OCI-M2 (cell line): ENCODE data around the gene VASN.
"Not testable (repeated sequence)": the region's sequence is repeated elsewhere in the genome, so short reads cannot be mapped to it uniquely, and the experiment has no call there.

Experiments
- DNase-seq: peaks from one replicate; lab custom pipeline; 2025; ENCODE audit not compliant: unreplicated experiment; lab: John Stamatoyannopoulos, UW

VASN gene

DNA sequence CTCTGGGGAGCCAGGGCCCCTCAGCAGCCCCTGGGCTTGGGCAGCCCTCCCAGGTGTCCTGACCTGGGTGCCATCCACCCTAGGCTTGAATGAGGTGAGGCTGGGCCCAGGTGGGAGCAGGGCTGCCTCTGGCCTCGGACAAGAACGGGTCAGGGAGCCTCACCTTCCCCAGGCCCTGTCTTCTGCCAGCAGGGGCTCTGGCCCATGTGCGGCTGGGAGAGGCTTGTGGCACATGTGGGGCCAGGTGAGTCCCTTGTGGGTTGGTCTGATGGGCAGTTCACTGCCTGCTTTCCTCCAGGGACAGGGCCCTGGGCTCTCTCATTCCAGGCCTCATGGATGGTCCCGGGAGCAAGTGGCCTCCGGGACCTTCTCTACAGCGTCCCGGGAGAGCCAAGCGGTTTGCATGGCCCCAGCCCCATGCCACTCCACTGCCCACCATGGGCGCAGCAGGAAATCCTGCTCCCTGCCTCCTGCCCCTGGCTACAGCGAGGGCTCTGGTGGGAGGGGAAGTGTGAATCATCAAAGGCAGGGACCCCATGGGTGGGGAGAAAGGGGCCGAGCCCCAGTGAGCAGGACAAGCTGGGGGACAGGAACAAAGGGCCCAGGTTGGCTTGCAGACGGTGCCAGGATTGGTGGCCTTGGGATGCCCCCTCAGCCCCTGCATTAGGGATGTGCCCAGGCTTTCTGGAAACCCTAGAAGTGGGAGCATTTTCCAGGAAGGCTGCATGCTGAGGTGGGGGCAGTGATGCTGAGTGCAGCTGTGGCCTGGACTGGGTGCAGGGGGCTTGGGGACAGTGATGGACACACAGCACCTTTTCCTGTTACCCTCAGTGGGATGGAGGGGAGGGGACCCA lies 12.2 kb downstream of the VASN start:
- no peak for DNase-seq

DNA sequence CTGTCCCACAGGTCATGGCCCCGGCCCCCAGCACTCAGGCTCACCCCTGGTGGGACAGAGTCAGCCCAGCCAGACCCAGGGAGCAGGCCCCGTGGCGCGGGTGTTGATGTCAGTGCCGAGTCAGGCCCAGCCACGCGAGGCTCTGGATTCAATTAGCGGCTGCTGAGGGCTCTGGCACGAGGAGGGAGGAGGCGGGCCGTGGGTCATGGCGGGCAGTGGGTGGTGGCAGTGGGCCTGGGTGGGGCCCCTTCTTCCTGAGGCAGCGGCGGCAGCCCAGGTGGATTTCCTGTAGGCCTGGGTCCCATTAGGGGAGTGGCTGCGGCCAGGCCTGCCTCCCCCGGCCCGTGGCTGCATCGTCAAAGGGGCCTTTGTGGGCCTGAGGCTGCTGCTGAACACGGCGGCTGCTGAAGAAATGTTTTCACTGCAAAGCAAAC lies 12.9 kb downstream of the VASN start:
- DNase-seq = no peak

DNA sequence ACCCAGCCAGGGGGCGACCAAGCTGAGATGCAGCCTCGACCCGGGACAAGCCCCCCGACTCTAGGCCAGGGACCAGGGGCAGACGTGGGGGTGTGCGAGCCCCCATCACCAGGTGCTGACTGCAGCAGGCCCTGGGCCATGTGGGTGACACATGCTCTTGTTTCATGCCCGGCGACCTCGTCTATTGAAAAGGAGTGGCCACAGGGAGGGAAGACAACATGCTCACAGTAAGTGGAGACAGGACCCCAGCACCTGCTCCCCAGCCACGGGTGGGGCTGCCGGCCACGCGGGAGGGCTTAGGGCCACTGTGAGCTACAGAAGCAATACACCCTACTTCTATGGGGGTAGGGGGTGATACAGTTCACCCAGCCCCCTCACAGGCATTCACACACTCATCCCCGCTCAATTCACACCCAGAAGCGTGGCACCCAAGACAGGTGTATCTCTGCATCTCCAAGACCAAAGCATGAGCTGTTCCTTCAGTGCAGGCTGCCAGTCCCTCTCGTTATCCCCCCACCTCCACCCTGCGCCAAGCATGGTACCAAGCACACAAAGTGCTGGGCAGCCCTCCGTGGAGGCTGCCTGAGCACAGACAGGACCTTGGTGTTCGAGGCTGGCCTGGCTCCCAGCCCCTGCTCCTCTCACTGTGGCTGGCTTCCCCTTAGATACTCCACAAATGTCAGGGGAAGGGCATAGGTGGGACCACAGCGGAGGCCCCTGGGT lies 13.6 kb downstream of the VASN start:
- no peak for DNase-seq

DNA sequence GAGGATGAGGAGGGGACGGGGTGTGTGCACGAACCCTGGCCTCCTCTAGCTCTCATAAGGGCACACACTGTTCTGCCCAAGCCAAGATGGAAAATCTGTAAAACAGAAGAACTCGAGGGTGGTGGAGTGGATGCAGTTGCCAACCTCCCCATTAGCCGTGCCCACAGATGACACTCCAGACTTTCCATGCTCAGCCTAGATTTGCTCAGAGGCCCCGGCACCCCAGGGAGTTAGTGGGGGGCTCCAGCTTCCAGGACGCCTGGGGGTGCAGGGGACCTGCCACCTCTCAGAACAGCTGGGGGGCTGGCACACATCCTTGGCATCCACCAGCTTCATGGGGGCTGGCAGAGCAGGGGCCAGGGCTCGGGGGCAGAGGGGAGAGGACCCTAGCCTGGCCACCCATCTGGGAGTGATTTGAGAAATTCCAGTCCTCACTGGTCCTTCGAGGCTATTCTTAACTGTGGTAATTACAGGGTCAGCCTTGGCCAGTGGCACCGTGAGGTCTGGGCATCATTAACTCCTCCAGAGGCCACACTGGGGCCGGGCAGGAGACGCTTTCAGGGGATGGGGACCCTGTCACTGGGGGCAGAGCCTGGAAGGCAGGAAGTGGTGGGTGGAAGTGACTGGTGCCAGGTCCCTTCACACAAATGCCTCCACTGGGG lies 14.3 kb downstream of the VASN start:
- no peak for DNase-seq

DNA sequence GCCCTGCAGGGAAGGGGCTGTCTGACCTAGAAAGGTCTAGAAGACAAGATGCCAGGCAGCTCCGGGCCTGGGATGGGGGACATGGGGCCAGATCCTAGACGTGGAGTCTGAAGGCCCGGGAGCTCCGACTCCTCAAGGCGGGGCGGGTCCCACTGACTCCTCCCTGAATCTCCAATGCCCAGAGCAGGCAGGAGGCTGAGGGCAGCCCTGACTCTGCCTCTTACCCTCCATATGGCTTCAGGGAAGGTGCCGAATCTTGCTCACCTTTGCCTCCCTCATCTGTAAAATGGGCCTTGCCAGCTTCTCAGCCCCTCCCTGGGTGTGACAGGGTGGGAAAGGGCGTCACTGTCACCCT lies 14.8 kb downstream of the VASN start:
- DNase-seq = no peak

DNA sequence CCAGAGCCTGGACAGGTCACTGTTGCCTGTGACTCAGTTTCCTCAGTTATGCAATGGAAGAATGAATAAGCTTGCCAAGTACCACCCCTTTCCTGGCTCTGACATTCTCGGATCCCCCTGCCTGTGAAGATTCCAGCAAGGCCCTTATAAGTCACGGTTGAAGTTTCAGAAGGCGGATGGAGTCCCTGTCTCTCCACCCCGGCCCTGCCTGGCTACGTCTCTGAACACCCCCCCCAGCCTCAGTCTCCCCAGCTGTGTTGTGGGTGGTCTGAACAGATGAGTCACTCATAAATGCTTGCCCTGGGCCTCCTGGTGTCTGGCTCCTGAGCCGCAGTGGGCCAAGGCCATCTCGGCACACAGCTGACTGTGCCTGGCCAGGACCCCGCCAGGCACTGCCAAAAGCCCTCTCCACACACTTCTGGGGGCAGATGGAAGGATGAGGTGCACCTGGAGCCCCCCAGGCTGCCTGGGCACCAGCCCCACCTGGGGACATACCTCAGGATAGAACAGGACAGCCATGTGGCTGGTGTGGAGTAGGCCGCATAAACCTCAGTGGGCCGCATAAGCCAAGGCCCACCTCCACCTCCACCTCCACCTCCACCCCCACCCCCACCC lies 15.4 kb downstream of the VASN start:
- DNase-seq = no peak

DNA sequence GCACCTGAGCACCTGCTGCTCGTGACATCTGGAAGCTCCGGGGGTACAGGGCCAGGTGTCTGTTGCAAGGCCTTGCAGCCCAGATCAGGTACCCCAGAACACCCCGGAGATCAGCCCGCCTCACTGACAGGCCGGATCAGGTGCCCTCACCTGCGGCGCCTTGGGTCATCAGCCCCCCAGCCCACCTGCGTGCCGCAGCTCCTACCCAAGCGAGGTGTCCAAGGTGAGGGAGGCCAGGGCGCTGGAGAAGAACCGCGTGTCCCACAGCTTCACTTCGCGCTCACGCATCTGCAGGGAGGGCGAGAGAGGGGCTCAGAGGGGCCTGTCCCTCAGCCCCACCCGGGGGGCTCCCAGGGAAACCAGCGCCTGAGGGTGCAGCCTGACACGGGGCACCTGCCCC lies 16.1 kb downstream of the VASN start:
- DNase-seq = no peak

DNA sequence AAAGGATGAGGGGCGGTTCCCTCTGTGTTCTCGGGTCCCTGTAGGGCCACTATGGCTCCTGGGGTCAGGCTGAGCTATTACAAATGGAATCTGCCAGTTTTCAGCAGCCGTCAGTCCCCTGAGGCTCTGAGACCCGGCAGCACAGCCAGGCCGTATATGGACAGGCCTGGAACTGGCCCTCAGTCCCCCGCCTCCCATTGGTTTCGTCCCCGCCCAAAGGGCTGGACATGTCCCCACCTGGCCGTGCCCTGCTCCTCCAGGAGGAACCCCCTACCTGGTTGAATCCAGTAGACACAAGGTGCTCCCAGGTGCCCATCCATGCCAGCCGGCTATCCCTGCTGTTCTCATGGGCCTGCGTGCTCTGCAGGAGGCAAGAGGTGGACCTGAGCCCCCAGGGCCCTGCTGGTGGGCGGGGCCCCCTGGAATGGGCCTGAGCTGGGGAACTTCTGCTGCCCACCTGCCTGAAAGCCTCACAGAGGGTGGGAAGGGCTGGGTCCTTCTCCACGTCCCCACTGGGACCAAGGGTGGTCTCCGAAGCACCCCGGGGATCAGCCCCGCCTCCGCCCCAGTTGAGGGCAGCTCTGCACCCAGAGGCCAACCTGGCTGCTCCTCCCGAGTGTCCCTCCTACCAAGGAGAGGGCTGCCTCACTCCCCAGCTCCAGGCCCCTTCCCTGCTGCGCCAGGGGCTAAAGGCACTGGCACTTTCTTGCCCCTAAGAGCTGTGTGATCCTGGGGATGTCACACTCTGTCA lies 16.8 kb downstream of the VASN start:
- no peak for DNase-seq

DNA sequence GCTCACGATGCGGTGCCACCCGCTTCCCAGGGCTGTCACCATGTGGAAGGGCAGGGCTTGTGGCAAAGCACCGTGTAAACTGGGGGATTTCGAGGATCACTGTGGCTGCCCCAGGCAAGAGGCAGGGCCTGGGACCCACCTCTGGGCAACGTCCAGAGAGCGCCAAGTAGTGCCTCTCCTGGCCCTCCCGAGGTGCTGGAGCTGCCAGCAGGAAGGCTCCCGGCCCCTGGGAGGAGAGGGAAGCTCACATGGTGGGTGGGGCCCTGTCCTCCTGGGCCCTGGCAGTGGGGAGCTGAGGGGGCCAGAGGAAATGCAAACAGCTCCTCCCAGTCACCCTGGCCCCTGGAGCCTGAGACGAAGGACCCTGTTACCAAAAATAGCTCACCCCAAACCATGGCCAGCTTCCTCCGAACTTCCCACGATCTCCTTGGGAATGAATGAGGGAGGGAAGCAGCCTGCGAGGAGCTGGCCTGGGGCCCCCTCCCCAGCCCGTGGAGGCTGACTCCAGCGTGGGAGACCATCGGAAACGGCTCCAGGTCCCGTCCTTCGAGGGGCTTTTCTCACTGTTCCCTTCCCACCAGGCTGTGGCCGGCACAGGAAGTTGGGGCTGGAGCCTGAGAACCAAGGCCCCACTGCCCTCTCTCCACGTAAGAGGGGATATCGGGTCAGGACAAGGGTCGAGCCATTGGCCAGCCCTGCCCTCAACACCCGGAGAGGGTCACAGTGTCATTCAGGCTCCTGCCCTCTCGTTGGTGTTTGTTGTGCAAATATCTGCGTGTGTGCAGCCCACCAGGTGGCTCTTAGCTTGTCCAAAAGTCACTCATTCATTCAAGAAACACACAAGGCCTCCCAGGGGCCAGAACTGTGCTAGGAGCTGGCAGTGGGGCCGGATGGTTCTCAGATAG lies 17.7 kb downstream of the VASN start:
- no peak for DNase-seq

DNA sequence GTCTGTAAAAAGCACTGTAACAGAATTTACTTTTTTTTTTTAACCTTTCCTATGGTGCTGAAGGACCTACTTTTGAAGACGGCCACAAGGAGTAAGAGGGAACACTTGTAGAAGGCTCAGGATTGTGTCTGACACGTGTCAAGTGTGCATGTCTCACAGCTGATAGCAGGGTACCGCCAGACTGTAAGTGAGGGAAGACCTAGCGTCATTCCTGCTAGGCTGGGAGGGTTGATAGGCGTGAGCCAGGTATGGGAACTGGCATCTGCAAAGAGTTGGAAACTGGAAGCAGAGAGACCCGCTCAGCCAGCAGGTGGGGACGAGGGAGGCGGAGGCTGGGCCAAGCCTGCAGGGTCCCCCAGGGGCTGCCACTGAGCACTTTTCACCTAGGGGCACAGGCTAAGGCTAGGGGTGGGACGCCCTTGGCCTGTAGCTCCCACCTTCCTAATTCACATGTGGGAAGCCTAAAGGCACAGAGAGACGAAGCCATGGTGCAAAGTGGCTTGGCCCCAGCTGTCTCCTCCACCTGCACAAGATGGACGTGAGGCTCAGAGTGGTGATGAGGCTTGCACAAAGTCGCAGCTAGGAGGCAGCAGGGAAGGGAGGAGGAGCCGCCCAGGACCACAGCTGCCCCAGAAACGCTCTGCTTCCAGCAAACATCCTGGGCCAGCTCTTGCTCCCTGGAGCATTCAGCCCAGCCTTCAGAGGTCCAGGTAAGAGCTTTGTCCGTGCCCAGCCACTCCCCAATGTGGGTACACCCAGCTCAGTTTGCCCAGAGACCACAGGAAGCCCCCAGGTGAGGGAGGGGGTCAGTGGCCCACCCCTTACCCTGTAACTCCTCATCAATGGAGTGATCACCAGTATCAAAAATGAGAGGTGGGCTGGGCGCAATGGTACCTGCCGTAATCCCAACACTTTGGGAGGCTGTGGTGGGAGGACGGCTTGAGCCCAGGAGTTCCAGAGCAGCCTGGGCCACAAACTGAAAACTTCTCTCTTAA lies 18.9 kb downstream of the VASN start:
- no peak for DNase-seq

DNA sequence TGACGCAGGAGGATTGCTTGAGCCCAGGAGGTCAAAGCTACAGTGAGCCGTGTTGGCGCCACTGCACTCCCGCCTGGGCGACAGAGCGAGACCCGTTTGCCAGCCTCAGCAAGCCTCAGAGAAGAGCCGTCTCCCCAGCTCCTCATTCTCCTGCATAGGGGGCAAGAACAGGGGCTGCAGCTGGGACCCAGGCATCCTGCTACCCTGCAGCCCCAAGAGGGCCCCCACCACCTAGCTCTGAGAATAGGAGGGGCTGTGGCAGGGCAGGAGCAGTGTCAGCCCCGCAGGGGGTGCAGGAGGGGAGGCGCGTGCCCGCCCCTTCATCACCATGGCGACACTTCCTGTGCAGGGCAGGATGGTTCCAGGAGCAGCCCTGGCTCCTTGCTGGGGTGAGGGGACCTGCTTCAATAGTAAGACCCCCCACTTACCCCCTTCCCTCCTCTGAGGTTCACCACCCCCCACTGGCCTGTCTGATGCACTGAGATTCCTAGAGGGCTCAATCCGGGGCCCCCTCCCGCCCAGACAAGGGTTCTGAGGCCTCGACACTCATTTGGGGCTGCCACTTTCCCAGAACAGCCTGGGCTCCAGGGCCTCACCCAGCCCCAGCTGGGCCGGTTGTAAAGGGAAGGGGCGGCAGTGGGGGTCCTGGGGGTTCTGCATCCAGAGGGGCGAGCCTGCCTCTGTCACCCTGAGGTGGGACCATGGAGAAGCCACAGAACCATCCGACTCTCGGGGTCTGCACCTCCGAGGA lies 20.2 kb downstream of the VASN start:
- DNase-seq = no peak

DNA sequence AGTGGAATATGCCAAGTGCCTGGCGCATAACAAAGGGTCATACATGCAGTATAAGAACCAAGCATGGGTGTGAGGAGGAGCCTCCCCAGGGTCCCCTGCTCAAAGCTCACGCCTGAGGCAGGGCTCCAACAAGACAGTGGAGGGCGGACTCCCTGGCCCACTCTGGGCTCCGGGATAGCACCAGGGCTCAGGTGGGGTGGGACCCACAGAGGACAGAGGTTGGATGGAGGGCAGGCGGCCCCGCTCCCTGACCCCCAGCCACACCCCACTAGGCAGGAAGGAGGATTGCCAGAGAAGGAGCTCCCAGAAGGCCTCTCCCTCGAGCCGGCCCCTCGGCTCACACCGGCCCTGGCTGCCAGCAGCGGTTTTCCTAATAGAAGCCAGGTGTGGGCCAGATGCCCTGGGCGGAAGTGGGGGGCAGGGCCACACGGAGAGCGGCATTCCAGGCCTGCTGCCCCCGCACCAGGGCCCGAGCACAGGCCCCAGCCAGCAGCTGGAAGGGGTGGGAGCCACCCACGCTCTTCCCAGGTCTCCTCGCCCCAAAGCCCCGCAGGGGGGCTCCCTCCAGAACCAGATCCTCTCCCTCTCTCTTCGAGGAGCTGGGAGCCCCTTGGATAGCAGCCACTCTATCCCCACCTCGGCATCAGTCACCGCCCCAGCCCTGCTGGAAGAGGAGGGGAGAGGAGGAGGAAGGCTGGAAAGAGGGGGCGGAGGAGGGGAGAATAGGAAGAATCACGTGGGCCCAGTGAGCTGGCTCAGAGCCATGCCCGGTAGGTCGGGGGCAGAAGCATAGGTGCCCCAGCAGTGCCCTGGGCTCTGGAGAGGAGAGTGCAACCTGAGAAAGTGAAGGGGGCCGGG lies 21.0 kb downstream of the VASN start:
- DNase-seq = no peak

DNA sequence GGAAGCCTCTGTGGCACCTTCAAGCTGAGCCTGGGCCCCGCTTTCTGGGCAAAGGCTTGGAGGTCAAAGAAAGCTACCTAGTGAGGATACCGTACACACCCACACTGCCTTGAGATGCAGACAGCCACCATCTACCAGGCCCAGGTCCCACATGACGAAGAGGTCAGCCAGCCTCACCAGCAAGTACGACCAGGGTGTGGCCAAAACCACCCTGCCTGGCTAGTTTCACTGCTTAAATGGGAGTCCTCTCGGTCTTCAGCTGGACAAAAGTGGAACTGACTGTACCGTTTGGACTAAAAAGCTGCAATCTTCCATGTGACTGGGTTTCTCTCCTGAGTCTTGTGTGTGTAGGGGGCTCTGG lies 21.6 kb downstream of the VASN start:
- no peak for DNase-seq

DNA sequence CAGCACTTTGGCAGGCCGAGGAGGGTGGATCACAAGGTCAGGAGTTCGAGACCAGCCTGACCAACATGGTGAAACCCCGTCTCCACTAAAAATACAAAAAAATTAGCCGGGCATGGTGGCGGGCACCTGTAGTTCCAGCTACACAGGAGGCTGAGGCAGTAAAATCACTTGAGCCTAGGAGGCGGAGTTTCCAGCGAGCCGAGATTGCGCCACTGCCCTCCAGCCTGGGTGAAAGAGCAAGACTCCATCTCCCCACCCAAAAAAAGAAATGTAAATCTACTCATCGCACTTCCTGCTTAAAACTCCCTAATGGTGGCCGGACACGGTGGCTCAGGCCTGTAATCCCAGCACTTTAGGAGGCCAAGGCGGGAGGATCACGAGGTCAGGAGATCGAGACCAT lies 22.2 kb downstream of the VASN start:
- not testable (repeated sequence) for DNase-seq

DNA sequence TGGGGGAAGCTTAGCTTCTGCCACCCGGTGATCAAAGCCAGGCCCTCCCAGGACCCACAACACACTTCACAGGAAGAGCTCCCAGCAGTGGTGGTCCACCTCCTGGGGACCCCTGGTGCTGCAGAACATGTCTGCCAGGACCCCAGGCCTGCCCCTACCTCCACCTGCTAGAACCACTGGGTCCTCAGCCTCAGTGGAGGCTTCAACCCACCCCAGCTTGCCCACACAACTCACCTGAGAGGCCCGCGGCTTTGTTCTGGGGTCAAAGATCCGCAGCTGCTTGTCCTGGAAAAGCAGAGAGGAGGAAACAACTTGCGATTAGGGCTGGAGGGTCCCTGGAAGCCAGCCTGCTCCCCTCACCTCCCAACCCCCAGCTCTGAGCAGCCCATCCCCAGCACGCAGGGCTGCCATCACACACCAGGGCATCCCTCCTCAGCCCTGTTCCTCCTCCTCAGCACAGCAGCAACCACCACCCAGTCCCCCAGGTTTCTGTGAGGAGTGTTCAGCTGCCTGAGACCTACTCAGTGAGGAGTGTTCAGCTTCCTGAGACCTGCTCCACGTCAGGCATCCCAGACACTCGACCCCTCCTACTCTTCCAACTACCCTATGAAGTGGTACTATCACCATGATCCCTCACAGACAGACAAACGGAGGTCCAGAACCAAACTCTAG lies 23.5 kb downstream of the VASN start:
- DNase-seq = no peak

DNA sequence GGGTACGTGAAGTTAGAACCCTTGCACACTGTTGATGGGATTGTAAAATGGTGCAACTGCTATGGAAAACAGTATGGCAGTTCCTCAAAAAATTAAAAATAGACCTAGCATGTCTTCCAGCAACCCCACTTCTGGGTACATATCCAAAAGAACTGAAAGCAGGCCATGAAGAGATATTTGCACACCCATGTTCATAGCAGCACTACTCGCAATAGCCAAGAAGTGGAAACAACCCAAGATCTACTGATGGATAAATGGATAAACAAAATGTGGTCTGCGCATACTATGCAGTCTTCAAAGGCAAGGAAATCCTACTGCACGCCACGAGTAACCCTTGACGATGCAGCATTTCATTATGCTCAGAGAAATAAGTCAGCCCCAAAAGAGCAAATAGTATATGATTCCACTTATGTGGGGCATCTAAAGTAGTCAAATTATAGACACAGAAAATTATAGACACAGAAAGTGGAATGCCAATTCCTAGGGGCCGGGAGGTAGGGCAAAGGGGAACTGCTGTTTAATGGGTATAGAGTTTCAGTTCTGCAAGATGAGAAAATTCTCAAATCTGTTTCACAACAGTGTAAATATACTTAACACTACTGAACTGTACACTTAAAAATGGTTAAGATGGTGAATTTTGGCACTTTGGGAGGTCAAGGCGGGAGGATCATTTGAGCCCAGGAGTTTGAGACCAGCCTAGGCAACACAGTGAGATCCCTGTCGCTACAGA lies 27.5 kb downstream of the VASN start:
- DNase-seq = no peak
